ENCODE data around the gene RADIL. TPM values are rescaled to one million over a fixed set of nuclear protein-coding genes. Genes with fewer than 3 reads are reported as not detected.

The RADIL gene
- total RNA-seq, 6 donors from 2014 or later, result 7.9 to 42.8 (median 13.0) TPM

- no peak overlapping the region for H3K27ac ChIP-seq
- no peaks in the 10 kb centered on the region for H3K9me3 ChIP-seq
- peaks cover 0 to 15% (median 2%) of the 10 kb centered on the region in 4 donors for H3K36me3 ChIP-seq
- H3K4me3 ChIP-seq, result no peak overlapping the region
- WGBS, 2 donors, result 75 to 84% methylated on average over 11 to 19 of the region's 19 CpGs
- H3K27me3 ChIP-seq, result no peaks in the 10 kb centered on the region
- no peak for ATAC-seq (ENCODE audit: low FRiP score in 2 of 2)
- no peaks in the 10 kb centered on the region for H3K4me1 ChIP-seq
- no peak for TF ChIP-seq CTCF (IDR thresholded peaks at IDR 0.05)
- peak in 1 of 2 donors; percentile 18 for DNase-seq
These were observed 11.4 kb downstream of the RADIL start for GRCh38 chr7:4871930-4872675.

- no peak for ATAC-seq (ENCODE audit: low FRiP score in 2 of 2)
These were observed 12.3 kb downstream of the RADIL start for GRCh38 chr7:4871056-4871680.

GRCh38 chr7:4868493-4868892, 15.0 kb downstream of the RADIL start:
- WGBS, 2 donors, result 96 to 99% methylated on average over 5 of the region's 5 CpGs
- H3K36me3 ChIP-seq, result no peaks in the 10 kb centered on the region
- no peaks in the 10 kb centered on the region for H3K4me1 ChIP-seq
- H3K27me3 ChIP-seq, result no peaks in the 10 kb centered on the region
- ATAC-seq (ENCODE audit: low FRiP score in 2 of 2) (no peak), DNase-seq (no peak)
- no peak for TF ChIP-seq POLR2AphosphoS5 (IDR thresholded peaks at IDR 0.05)
- H3K4me3 ChIP-seq, result no peak overlapping the region
- no peaks in the 10 kb centered on the region for H3K9me3 ChIP-seq
- no peak overlapping the region for H3K27ac ChIP-seq

More at GRCh38 chr7:4871056-4871680, 12.3 kb downstream of the RADIL start:
- H3K36me3 ChIP-seq, result peaks cover 0 to 6% (median 0%) of the 10 kb centered on the region in 4 donors
- no peak overlapping the region for H3K4me3 ChIP-seq
- DNase-seq, result peak; percentile 11 to 72
- no peak overlapping the region for H3K27ac ChIP-seq
- H3K4me1 ChIP-seq, result no peaks in the 10 kb centered on the region
- H3K27me3 ChIP-seq, result no peaks in the 10 kb centered on the region
- TF ChIP-seq POLR2AphosphoS5 (IDR thresholded peaks at IDR 0.05) (no peak), CTCF (IDR thresholded peaks at IDR 0.05) (no peak), POLR2A (IDR thresholded peaks at IDR 0.05) (no peak), EP300 (IDR thresholded peaks at IDR 0.05) (no peak)
- no peaks in the 10 kb centered on the region for H3K9me3 ChIP-seq
- WGBS, 2 donors, result 62 to 64% methylated on average over 19 of the region's 23 CpGs

- Histone ChIP-seq H3K36me3 (no peaks in the 10 kb centered on the region), H3K9me3 (no peaks in the 10 kb centered on the region), H3K27ac (no peak overlapping the region), H3K4me1 (no peaks in the 10 kb centered on the region), H3K4me3 (no peak overlapping the region), H3K27me3 (peaks cover 0 to 2% (median 0%) of the 10 kb centered on the region in 4 donors)
- 80 to 93% methylated on average over 9 of the region's 9 CpGs for WGBS, 2 donors
- DNase-seq (no peak), ATAC-seq (ENCODE audit: low FRiP score in 2 of 2) (no peak)
- no peak for TF ChIP-seq EP300 (IDR thresholded peaks at IDR 0.05)
- TF ChIP-seq POLR2A (IDR thresholded peaks at IDR 0.05), result no peak
- no peak for TF ChIP-seq POLR2AphosphoS5 (IDR thresholded peaks at IDR 0.05)
- no peak for TF ChIP-seq CTCF (IDR thresholded peaks at IDR 0.05)
These were observed 16.7 kb downstream of the RADIL start for GRCh38 chr7:4866528-4867496.

GRCh38 chr7:4862156-4862555, 21.4 kb downstream of the RADIL start:
- H3K27ac ChIP-seq, result no peak overlapping the region
- H3K9me3 ChIP-seq, result no peaks in the 10 kb centered on the region
- TF ChIP-seq CTCF (IDR thresholded peaks at IDR 0.05), result no peak
- H3K4me3 ChIP-seq, result peak overlapping the region in 3 of 4 donors; percentile 30 to 46 (median 40)
- DNase-seq (no peak), ATAC-seq (ENCODE audit: low FRiP score in 2 of 2) (no peak)
- H3K27me3 ChIP-seq, result peaks cover 0 to 2% (median 0%) of the 10 kb centered on the region in 4 donors
- H3K4me1 ChIP-seq, result no peaks in the 10 kb centered on the region
- H3K36me3 ChIP-seq, result no peaks in the 10 kb centered on the region
- 86 to 87% methylated on average over 13 to 14 of the region's 14 CpGs for WGBS, 2 donors

All from upper lobe of left lung (tissue), 6 donors.